A673 (cell line): ENCODE measurements around the gene OBP2B. TPM values are rescaled to one million over a fixed set of nuclear protein-coding genes. Genes with fewer than 3 reads are reported as not detected.

Source experiments
- BruUV-seq: library from RNA; stranded (reverse); fragments of 400-500 nt; replicated peaks from 2 replicates; lab custom pipeline; 2021; lab: Mats Ljungman, UMichigan
- CTCF ChIA-PET: fragments of 300-600 bp; sonication (Branson Sonifier 250); formaldehyde crosslinking; loops from one replicate; lab custom pipeline; 2022; ENCODE audit warnings: antibody characterized with exemption; lab: Charles Lee
- POLR2A ChIA-PET: fragments of 300-600 bp; sonication (Branson Sonifier 250); formaldehyde crosslinking; loops from one replicate; lab custom pipeline; 2022; ENCODE audit warnings: antibody characterized with exemption; ENCODE audit not compliant: low non-redundant PET; lab: Charles Lee
- DNase-seq: peaks from one replicate; pipeline ENCODE4 v3.0.0-alpha.2; 2015; ENCODE audit warnings: low spot score
- H3K27ac ChIP-seq: fragments of 200-600 bp; sonication (generic); 2 replicates; pipeline ENCODE4 v1.5.1; 2016; ENCODE audit warnings: mixed run types, low read depth, mild to moderate bottlenecking, mixed read lengths, antibody characterized with exemption, low read length; ENCODE audit not compliant: poor library complexity, severe bottlenecking
- H3K27me3 ChIP-seq: fragments of 200-600 bp; sonication (generic); replicated peaks from 2 replicates; pipeline ENCODE4 v1.6.1; 2017; ENCODE audit warnings: mixed run types, low read depth, mild to moderate bottlenecking, mixed read lengths, antibody characterized with exemption, low read length; ENCODE audit not compliant: insufficient read depth, poor library complexity
- H3K36me3 ChIP-seq: fragments of 200-600 bp; sonication (generic); 2 replicates; pipeline ENCODE4 v1.6.1; 2016; ENCODE audit warnings: mixed run types, mild to moderate bottlenecking, mixed read lengths, antibody characterized with exemption, low read length; ENCODE audit not compliant: insufficient read depth, poor library complexity, severe bottlenecking
- H3K4me1 ChIP-seq: fragments of 200-600 bp; sonication (generic); 2 replicates; pipeline ENCODE4 v1.6.1; 2017; ENCODE audit warnings: mixed run types, mild to moderate bottlenecking, mixed read lengths, antibody characterized with exemption, low read length; ENCODE audit not compliant: insufficient read depth, poor library complexity, severe bottlenecking
- H3K4me3 ChIP-seq: fragments of 200-600 bp; sonication (generic); 2 replicates; pipeline ENCODE4 v1.5.1; 2016; ENCODE audit warnings: low read depth, mixed run types, mild to moderate bottlenecking, mixed read lengths, low read length; ENCODE audit not compliant: poor library complexity, severe bottlenecking
- H3K9me3 ChIP-seq: fragments of 200-600 bp; sonication (generic); 2 replicates; pipeline ENCODE4 v1.6.1; 2016; ENCODE audit warnings: mixed run types, low read depth, mild to moderate bottlenecking, mixed read lengths, antibody characterized with exemption, low read length; ENCODE audit not compliant: poor library complexity, severe bottlenecking
- EZH2 ChIP-seq: fragments of 200-600 bp; sonication (generic); IDR thresholded peaks from 2 replicates; pipeline ENCODE4 v1.6.1; 2017; ENCODE audit warnings: borderline replicate concordance, low read depth, mild to moderate bottlenecking, mixed read lengths, antibody characterized with exemption, low read length; ENCODE audit not compliant: poor library complexity, severe bottlenecking
- intact Hi-C: fragments of 100-400 bp; cut with micrococcal nuclease; formaldehyde crosslinking; loops from one replicate; pipeline ENCODE4 v1.10.0; 2022; ENCODE audit not compliant: unreplicated experiment
- total RNA-seq: library from RNA; stranded (reverse); gene quantifications from 2 replicates; pipeline ENCODE4 v1.2.3, GENCODE V29; 2021
- TF ChIP-seq, protein P1 (sequence below): fragments of 300-800, 200-600 bp; sonication (generic); conservative IDR thresholded peaks from 2 replicates; pipeline ENCODE4 v1.5.1; 2017; ENCODE audit warnings: low read depth, mild to moderate bottlenecking, antibody characterized with exemption, low read length, moderate library complexity, mixed read lengths

OBP2B gene
- total RNA-seq, 1 experiment from 2014 or later, result not detected

DNA sequence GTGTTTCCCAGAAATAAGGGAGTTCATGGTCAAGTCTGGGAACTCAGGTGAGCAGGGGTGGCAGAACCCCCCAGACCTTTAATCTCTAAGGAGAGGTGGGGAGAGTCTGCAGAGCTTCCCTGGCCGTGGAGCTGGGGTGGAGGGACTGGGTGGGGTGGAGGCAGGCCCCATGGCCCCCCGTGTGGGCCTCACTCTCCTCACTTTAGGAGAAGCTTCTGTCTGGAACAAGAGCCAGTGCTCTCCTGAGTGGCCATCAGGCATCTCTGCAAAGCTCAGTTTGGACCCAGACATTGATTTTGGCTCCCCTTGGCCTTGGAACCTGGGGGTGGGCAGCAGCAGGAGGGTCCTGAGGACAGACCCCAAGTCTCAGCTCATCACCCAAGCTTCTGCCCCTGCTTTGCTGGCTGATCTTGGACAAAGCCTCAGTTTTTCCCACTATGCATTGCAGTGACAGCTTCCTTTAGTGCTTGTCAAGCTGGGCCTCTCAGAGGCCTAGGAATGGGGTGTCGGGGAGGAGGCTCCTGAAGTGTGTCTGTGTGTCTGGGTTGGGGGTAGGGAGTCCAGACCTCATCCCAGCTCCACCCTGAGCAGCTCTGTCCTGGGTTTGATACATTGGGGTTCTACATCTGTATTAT, 41.8 kb downstream of the OBP2B start:
- ChIA-PET CTCF (no interaction called here), POLR2A (no interaction called here)
- H3K36me3 ChIP-seq, result no peaks in the 10 kb centered on the region
- no peaks in the 10 kb centered on the region for H3K27me3 ChIP-seq
- TF ChIP-seq EZH2, result no peak
- TF ChIP-seq, protein P1, sequence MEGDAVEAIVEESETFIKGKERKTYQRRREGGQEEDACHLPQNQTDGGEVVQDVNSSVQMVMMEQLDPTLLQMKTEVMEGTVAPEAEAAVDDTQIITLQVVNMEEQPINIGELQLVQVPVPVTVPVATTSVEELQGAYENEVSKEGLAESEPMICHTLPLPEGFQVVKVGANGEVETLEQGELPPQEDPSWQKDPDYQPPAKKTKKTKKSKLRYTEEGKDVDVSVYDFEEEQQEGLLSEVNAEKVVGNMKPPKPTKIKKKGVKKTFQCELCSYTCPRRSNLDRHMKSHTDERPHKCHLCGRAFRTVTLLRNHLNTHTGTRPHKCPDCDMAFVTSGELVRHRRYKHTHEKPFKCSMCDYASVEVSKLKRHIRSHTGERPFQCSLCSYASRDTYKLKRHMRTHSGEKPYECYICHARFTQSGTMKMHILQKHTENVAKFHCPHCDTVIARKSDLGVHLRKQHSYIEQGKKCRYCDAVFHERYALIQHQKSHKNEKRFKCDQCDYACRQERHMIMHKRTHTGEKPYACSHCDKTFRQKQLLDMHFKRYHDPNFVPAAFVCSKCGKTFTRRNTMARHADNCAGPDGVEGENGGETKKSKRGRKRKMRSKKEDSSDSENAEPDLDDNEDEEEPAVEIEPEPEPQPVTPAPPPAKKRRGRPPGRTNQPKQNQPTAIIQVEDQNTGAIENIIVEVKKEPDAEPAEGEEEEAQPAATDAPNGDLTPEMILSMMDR, result no peak
- no peak overlapping the region for H3K4me3 ChIP-seq
- no peak for DNase-seq
- H3K9me3 ChIP-seq, result no peaks in the 10 kb centered on the region
- intact Hi-C loops, result no loop called here
- BruUV-seq, result no TSS peak
- H3K4me1 ChIP-seq, result no peaks in the 10 kb centered on the region
- no peak overlapping the region for H3K27ac ChIP-seq

DNA sequence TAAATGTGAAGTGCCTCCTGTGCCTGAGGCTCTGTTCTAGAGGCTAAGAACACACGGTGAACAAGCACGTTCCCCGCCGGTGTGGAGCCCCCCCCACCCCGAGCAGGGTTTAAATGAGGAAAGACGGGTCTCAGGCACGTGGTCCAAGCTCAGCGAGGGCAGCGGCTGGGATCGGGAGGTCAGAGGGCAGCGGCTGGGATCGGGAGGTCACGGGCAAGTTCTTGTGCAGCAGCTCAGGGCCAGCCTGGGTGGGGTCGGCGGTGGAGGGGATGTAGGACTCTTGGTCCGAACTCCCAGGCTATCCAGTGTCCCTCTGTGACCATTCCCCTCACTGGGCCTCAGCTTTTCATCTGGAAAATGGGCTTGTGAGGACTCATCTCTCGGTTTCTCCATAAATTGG, 42.7 kb downstream of the OBP2B start:
- Histone ChIP-seq H3K9me3 (no peaks in the 10 kb centered on the region), H3K36me3 (no peaks in the 10 kb centered on the region), H3K4me3 (no peak overlapping the region), H3K27me3 (no peaks in the 10 kb centered on the region), H3K4me1 (no peaks in the 10 kb centered on the region), H3K27ac (no peak overlapping the region)
- POLR2A ChIA-PET, result no interaction called here
- DNase-seq, result no peak
- CTCF ChIA-PET, result no interaction called here
- intact Hi-C loops, result no loop called here
- BruUV-seq, result no TSS peak
- TF ChIP-seq EZH2, result no peak
- TF ChIP-seq, protein P1, result no peak

DNA sequence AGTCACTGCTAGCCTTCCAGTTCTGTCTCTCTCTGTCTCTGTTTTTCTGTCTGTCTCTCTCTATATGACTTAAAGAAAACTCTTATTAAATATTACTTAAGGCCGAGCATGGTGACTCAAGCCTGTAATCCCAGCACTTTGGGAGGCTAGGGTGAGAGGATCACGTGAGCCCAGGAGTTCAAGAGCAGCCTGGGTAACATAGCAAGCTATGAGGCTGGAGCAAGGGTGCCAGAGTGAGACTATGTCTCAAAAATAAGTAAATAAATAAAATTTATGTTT, 43.7 kb downstream of the OBP2B start:
- no peaks in the 10 kb centered on the region for H3K4me1 ChIP-seq
- no peak for DNase-seq
- intact Hi-C loops, result no loop called here
- no peak overlapping the region for H3K27ac ChIP-seq
- no peaks in the 10 kb centered on the region for H3K9me3 ChIP-seq
- H3K36me3 ChIP-seq, result no peaks in the 10 kb centered on the region
- H3K4me3 ChIP-seq, result no peak overlapping the region
- ChIA-PET POLR2A (no interaction called here), CTCF (no interaction called here)
- H3K27me3 ChIP-seq, result no peaks in the 10 kb centered on the region
- TF ChIP-seq EZH2, result no peak
- TF ChIP-seq, protein P1, result no peak
- no TSS peak for BruUV-seq
